HG03571 (cell line): ENCODE data around the gene INSR.

Experiments
- ATAC-seq: cut with Tn5 transposase; IDR thresholded peaks from one replicate; pipeline ENCODE4 v1.9.1; 2021; ENCODE audit not compliant: unreplicated experiment

The INSR gene

DNA sequence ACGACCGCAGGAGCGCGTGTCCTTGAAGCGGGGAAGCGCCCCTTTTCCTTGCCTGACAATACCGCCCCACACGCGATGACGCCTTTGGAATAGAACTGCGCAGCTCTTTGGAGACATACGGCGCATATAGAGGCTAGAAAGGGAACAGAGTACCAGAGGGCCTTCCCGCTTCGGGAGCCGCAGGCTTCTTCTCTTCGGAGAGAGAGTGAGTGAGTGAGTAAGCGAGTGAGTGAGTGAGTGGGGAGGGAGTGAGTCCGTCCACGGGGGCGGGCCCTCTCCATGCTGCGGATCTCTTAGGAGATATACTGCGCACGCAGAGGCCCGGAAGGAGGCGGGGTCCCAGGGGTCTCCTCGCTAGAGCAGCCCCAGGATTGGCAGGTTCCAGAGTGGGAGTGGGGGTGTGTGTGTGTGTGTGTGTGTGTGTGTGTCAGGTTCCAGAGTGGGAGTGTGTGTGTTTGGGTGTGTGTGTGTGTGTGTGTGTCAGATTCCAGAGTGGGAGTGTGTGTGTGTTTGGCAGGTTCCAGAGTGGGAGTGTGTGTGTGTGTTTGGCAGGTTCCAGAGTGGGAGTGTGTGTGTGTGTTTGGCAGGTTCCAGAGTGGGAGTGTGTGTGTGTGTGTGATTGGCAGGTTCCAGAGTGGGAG lies 97.0 kb downstream of the INSR start:
- peak; percentile 41 for ATAC-seq

DNA sequence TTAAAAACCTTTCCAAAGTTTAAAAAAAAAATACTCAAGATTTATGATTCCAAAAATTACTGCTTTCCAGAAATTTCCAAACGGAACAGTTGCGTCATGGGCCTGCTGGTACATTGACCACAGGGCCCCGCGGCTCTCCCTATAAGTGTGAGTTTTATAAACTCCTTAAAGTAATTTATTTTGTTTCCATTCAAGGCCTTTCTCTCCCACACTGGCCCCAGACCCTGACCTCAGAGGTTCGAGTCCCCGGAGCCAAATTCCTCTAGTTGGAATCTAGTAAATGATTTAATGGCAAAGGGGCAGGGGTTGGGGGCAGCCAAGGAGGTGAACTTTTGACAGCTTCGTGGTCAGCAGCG lies 97.5 kb downstream of the INSR start:
- no peak for ATAC-seq

DNA sequence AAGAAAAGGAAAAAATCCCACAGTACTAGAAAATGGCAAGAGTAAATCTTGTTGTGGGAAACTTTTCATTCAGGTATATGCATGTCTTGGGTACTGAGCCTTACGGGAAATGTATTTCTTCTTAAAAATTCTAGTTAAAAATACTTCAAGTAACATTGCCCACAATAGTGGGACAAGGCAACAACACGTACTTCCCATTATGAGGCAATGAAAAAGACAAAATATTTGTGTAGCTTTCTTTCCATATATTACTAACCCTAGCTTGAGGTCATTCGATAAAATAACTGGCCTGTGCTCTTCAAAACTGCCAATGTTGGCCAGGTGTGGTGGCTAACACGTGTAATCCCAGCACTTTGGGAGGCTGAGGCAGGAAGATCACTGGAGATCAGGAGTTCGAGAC lies 99.2 kb downstream of the INSR start:
- no peak for ATAC-seq

DNA sequence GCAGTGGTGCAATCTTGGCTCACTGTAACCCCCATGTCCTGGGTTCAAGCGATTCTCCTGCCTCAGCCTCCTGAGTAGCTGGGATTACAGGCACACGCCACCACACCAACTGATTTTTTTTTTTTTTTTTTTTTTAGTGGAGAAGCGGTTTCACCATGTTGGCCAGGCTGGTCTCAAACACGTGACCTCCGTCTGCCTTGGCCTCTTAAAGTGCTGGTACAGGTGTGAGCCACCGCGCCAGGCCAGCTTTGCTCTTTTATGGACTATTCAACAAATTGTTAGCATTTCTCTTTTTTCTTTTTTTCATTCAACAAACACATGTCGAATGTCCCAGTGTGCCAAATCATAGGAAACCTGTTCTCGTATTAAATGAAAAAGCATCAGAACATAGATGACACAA lies 99.6 kb downstream of the INSR start:
- ATAC-seq, result no peak

DNA sequence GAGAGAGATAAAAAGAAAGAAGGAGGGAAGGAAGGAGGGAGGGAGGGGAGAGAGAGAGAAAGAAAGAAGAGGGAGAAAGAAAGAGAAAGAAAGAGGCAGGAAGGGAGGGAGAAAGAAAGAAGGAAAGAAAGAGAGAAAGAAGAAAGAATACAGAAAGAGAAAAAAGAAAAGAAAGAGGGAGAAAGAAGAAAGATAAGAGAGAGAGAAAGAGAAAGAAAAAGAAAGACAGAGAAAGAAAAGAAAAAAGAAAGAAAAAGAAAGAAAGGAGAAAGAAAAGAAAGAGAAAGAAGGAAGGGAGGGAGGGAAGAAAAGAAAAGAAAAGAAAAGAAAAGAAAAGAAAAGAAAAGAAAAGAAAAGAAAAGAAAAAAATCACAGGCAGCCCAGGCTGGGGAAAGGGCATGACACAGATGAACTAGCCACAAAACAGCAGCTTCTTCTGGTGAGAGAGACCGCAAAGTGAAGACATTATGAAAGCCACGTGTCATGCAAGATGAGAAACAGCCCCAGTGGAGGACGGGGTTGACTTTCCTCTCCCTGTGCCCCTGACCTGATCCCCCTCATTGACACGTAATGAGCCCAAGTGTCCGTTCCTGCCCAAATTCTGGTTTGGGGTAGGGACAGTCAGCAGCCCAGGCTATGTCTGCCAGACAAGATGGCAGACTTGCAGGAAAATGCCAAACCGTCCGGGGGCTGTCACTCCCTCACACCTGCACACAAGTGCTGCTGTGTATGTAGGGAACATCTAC lies 102.1 kb downstream of the INSR start:
- ATAC-seq, result no peak

DNA sequence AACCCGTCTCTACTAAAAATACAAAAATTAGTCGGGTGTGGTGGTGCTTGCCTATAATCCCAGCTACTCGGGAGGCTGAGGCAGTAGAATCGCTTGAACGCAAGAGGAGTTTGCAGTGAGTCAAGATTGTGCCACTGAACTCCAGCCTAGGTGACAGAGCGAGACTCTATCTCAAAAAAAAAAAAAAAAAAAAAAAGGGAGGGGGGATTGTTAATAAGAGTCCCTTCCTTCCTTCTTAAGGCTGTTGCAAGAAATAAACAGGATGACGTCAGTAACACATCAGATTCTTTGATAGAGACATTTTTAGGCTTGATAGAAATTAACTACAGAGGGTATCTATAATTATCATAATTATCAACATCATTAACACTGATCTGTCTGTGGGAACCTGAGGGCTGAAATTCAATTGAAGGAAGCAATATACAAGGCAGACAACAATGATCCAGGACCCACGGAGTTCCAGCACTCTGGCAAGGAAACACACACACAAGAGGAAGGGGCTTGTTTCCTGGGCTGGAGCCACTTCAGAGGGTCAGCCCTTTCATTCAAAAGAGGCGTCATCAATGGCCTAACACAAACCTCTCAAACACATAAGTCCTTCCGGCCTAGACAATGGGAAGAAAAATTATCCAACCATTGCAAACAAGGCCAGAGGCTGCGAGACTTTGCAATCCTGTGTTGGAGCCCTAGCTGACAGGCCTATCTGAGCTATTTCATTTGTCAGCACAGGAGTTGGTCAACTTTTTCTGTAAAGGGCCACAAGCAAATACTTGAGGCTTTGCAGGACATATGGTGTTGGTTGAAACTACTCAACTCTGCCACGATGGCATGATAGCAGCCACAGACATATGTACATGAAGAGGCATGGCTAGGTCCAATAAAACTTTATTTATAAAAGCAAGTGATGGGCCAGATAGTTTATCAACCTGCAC lies 105.2 kb downstream of the INSR start:
- no peak for ATAC-seq

DNA sequence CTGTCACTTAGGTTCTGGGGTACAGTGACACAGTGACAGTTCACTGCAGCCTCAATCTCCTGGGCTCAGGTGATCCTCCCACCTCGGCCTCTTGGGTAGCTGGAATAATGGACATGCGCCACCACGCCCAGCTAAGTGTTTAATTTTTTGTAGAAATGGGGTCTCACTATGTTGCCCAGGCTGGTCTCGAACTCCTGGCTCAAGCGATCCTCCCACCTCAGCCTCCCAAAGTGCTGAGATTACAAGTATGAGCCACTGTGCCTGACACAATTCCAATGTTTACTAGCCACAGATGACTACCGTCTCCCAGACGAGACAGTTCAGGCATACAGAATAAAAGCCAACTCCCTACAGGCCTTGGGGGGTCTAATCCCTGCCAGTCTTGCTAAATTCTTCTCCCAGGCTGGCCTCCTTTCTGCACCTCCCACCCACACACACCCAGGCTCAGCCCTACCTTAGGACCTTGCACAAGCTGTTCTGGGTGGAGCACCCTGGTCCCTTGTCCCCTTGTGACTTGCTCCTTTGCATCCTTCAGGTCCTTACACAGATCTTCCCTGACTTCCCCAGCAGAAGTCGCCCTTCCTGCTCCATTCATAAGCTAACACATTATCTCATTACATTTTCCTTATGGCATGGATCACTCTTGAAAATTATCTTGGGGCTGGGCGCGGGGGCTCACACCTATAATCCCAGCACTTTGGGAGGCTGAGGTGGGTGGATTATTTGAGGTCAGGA lies 106.4 kb downstream of the INSR start:
- no peak for ATAC-seq

DNA sequence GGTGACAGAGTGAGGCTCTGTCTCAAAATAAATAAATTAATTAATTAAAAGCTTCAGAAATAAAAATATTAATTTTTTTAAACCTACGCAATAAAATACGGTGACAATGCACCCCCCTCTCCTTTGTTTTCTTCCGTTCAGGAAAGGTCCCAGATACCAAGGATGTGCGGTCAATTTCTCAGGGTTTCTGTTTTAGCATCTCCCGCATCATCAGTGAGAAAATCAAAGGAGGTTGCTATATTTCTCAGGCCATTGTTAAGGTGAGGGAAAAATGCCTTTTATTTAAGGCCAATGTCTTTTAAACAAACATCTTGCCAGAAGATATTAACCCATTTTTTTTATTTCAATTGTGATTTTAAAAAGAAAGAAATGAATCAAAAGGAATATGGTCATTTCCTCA lies 111.7 kb downstream of the INSR start:
- no peak for ATAC-seq

DNA sequence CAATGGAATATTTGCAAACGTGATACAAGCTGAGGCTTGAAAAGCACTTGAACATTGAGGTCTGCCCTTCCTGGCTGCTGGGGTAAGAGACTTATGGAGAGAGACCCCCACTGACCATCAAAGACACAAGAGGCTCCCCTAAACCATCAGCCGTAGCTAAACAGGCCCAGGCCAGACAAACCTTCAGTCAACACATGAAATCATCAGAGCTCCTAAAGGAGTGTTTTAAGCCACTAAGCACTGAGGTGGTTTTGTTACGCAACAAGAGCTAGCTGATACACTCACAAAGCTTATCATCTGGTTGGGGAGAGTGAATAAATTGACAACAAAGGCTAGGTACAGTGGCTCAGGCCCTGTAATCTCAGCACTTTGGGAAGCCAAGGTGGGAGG lies 114.3 kb downstream of the INSR start:
- ATAC-seq, result no peak

DNA sequence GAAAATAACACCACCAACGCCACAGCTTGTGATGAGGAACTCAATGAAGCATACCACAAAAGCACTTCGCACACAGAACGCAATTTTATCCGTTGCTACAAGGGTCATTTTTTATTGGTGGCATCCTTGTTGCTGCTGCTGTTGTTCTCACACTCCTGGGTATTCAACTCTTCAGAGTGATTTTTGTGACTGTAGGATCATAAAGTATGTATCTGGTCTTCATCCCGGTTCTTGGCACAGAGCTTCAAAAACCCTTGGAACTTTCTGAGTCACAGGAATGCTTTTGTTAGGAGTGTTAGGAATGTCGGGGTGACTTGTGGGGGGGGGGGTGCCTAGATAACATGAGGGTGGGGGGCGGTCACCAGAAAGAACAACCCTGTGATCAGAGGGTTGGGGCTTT lies 116.3 kb downstream of the INSR start:
- ATAC-seq, result no peak

DNA sequence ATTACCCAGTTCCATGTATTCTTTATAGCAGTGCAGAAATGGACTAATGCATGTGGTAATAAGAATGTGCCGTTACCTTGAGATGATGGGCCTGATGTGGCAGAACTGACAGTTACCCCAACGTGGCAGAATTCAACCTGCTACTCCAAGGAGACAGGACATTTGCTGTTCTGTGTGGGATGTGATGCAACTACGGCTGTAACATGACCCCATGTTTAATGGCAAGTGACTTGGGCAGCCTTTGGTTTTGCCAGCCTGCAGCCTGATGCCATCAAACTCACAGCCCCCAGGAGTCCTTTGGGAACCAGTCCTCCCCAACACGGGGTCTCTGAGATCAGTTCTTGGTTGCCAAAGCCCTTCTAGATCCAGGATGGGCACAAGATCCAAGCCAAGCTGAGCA lies 117.4 kb downstream of the INSR start:
- ATAC-seq, result no peak

DNA sequence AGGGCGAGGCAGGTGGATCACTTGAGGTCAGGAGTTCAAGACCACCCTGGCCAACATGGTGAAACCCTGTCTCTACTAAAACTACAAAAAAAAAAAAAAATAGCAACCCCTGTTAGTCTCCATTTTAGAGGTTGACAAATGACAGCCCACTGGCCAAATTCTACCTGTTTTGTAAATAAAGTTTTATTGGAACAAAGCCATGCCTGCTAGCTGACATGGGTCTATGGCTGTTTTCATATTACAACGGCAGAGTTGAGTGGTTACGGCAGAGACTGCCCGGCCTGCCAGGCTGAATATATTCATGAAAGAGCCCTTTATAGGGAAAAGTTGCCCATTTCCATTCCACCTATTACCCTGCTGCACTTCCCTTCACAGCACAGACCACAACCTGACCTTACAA lies 121.4 kb downstream of the INSR start:
- no peak for ATAC-seq

DNA sequence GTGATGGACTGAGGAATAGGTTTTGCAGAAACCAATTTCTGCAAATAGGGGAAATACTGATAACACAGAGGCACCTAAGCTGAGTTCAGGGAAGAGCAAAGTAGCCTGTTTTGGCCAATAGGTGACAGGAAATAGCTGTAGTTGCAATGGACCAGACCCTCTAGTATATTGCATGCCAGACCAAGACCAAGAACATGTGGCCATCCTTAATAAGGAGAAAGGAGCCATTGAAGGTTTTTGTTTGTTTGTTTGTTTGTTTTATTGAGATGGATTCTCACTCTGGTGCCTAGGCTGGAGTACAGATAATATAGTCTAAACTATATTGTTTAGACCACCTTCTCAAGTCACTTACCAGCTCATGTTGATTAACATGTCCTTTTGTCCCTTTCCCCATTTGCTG lies 123.2 kb downstream of the INSR start:
- no peak for ATAC-seq

DNA sequence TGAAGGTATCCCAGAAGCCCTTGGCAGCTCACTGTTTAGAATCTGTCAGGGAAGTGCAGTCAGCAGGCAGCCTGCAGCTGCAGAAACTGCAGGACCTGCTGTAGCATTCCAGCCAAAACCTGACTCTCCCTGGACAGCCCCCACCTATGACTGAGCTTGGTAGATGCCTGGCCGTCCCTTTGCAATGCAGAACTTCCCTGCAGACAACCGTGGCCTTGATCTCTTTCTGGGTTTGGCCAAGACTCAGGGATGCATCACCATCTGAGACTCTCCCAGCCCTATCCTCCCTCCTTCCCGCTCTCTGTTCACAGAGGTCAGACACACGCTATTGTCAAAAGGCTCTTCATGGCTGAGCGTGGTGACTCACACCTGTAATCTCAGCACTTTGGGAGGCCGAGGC lies 125.3 kb downstream of the INSR start:
- no peak for ATAC-seq

DNA sequence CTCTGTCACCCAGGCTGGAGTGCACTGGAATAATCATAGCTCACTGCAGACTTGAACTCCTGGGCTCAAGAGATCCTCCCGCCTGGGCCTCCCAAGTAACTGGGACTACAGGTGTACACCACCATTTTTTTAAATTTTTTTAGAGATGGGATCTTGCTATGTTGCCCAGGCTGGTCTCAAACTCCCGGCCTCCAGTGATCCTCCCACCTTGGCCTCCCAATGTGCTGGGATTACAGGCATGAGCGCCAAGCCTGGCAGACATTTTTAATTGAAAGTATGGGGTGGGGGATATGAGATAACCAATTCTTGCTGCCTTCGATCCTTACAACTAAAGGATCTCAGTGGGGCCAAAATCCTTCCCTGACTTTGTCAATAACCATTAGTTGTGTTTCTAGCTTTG lies 132.9 kb downstream of the INSR start:
- ATAC-seq, result no peak

DNA sequence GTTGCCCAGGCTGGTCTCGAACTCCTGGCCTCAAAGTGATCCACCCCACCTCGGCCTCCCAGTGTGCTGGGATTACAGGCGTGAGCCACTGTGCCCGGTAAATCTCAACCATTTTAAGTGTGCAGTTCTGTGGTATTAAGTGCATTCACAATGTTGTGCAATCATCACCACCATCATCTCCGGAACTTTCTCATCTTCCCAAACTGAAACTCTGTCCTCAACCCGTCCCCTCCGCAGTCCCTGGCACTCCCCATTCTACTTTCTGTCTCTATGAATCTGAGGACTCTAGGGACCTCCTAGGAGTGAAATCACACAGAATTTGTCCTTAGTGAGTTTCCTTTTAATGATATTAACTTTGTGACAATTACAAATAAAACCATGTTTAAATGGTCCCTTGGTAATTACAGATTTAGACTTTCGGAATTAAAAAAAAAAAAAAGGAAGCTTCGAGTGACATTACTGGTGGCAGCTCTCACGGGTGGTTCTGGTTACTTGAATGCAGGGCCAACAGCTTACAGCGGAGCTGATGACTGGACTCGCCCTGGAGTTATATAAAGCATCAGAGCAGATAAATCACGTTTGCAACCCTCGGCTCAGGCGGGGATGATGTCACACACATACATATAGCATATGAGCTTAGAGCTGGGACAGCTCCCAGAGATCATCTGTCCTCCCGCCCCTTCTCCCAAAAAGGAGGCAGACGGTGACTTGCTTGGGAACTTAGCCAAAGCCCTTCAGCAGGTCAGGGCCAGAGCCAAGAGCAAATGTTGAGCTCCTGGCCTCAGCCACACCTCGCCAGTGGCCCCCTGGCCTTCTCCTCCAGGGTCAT lies 134.9 kb downstream of the INSR start:
- ATAC-seq, result no peak

DNA sequence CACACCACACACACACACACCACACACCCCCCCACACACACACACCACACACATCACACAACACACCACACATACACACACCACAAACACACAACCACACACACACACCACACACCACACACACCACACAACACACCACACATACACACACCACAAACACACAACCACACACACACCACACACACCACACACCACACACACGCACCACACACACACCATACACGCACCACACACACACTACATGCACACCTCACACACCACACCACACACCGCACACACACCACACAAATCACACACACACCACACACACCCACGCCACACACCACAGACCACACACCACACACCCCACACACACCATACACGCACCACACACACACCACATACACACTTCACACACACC lies 141.2 kb downstream of the INSR start:
- no peak for ATAC-seq

DNA sequence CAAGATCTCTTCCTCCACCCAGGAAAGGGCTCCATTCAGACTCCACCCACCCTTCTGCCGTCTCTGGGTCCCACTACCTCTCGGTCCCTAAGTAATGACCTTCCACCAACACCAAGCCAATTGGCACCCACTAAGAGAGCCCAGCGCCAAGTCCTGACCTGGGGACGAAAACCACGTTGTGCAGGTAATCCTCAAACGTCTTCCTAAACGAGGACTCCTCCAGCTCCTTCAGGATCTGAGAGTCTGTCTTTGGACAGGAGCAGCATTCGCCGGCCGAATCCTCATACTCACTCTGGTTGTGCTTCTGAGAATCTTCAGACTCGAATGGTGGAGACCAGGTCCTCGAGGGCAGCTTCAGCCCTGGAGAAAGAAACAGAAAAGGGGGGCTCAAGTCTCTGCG lies 141.6 kb downstream of the INSR start:
- ATAC-seq, result no peak

DNA sequence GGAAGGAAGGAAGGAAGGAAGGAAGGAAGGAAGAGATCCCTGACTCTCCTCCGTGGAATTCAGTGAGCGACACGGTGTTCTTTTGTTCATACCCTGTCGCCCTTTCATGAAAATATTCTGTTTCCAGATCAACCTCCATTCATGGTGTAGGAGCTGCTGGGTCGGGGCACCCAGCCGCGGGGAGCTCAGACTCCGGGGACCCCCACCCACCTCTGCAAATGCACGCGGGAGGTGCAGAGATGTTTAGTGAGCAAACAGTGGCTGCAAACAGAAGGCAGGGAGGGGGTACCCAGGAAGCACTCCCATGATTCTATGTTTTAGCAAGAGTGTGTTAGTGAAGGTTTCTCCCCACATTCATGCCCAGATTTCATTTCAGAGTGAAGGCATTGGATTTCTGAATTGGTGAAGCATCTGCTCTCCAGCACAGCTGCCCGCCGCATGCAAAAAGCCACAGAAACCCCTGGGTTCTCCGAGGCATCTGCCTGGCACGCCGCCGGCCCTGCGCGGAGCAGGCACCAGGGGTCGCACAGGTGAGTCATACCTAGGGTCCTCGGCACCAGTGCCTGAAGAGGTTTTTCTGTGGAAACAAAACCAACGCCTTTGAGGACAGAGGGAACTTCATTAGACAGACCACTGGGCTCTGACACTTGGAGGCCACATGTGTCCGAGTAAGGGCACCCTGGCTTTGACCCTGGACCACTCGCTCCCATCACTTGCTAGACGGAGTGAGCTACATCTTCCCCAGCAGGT lies 144.1 kb downstream of the INSR start:
- no peak for ATAC-seq
